CD4-positive, CD25-positive, alpha-beta regulatory T cell (primary cell): Measurements from ENCODE around the gene DPYD. TPM values are rescaled to one million over a fixed set of nuclear protein-coding genes. Genes with fewer than 3 reads are reported as not detected.

ENCODE experiments used
- ATAC-seq, 2 donors: fragments of 150-1000 bp; cut with Tn5 transposase; one replicate each; pipeline ENCODE4 v1.10.0; 2021; ENCODE audit warnings: low read depth in 2 of 2, moderate number of reproducible peaks in 2 of 2, moderate library complexity in 1 of 2
- DNase-seq, 3 donors: peaks; one replicate each; pipeline versions ENCODE4 v3.0.0 to v3.0.0-alpha.2; 2012 to 2022; ENCODE audit warnings: mixed read lengths in 1 of 3
- H3K27ac ChIP-seq: one replicate; pipeline ENCODE4 v1.7.0; 2013; ENCODE audit warnings: mild to moderate bottlenecking, low read length; ENCODE audit not compliant: insufficient read depth, poor library complexity, severe bottlenecking
- H3K27me3 ChIP-seq: one replicate; pipeline ENCODE4 v1.7.0; 2013; ENCODE audit warnings: low read length; ENCODE audit not compliant: control insufficient read depth, insufficient read depth
- H3K36me3 ChIP-seq: one replicate; pipeline ENCODE4 v1.7.0; 2013; ENCODE audit warnings: mild to moderate bottlenecking, low read length, moderate library complexity; ENCODE audit not compliant: control insufficient read depth, insufficient read depth
- H3K4me1 ChIP-seq: 2 replicates; pipeline ENCODE4 v1.7.0; 2013; ENCODE audit warnings: mild to moderate bottlenecking, low read length; ENCODE audit not compliant: insufficient read depth, control insufficient read depth, poor library complexity, severe bottlenecking
- H3K4me3 ChIP-seq: one replicate; pipeline ENCODE4 v1.7.0; 2013; ENCODE audit warnings: low read depth, mild to moderate bottlenecking, low read length, moderate library complexity
- H3K9me3 ChIP-seq, 2 experiments: 1 replicate in 1 of 2; 2 replicates in 1 of 2; pipeline ENCODE4 v1.7.0; 2013; ENCODE audit warnings: low read length in 2 of 2, mild to moderate bottlenecking in 1 of 2, moderate library complexity in 1 of 2; ENCODE audit not compliant: control insufficient read depth in 2 of 2
- H3K27ac Mint-ChIP-seq, 3 donors: one replicate each; pipeline ENCODE4 v1.8.0; 2020 to 2022; ENCODE audit warnings: mild to moderate bottlenecking in 3 of 3, mixed read lengths in 3 of 3, moderate library complexity in 2 of 3
- H3K27me3 Mint-ChIP-seq: one replicate; pipeline ENCODE4 v1.8.0; 2022; ENCODE audit warnings: mild to moderate bottlenecking, mixed read lengths
- H3K36me3 Mint-ChIP-seq: one replicate; pipeline ENCODE4 v1.8.0; 2020; ENCODE audit warnings: mixed read lengths
- H3K4me1 Mint-ChIP-seq, 4 donors: one replicate each; pipeline ENCODE4 v1.8.0; 2020 to 2022; ENCODE audit warnings: mixed read lengths in 4 of 4, mild to moderate bottlenecking in 1 of 4
- H3K4me3 Mint-ChIP-seq, 4 donors: one replicate each; pipeline ENCODE4 v1.8.0; 2020 to 2022; ENCODE audit warnings: mild to moderate bottlenecking in 4 of 4, mixed read lengths in 4 of 4, moderate library complexity in 3 of 4
- H3K9me3 Mint-ChIP-seq, 7 donors: one replicate each; pipeline ENCODE4 v1.8.0; 2020 to 2022; ENCODE audit warnings: mixed read lengths in 7 of 7, mild to moderate bottlenecking in 3 of 7, moderate library complexity in 2 of 7
- polyA plus RNA-seq, 4 donors: library from polyadenylated mRNA; unstranded; fragments of 300-500 nt; fragmentation: Illumina TruSeq; gene quantifications; one replicate each; pipeline ENCODE4 v1.2.3, GENCODE V29; 2021
- total RNA-seq: library from RNA; stranded (reverse); gene quantifications from one replicate; pipeline ENCODE4 v1.2.3, GENCODE V29; 2022

Gene DPYD
- total and polyA plus RNA-seq, 5 donors from 2014 or later: 47.6 to 87.3 (median 55.2) TPM

DNA sequence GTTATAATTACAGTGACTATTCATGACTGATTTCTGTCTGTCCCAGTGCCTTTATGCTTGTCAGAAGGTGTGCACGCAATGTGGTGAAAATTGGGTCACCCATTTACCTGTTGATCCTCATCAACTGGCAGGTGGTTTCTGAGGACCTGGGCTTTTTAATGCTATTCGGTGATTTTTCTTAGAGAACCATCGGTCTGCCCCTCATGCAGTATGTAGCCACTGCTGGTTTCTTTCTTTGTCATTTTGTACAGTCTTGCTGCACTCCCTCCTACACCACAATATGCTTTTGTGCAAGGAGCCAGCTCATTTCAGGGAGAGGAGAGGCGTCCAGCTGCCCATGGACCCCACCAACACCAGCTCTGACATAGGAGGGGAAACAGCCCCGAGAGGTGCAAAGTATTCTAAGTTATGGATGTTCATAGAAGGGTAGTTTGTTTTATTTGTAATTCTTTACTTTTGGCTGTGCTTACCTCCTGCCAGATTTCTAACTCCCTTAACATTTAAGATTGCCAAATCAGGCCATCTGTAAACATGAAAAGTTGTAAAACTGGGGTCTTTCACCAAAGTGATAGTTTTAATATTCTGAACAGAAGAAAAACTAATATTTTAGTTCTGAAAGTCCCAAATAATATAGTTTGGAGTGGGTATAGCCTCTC, 873.9 kb downstream of the DPYD start:
- no peaks in the 10 kb centered on the region for H3K36me3 Mint-ChIP-seq

DNA sequence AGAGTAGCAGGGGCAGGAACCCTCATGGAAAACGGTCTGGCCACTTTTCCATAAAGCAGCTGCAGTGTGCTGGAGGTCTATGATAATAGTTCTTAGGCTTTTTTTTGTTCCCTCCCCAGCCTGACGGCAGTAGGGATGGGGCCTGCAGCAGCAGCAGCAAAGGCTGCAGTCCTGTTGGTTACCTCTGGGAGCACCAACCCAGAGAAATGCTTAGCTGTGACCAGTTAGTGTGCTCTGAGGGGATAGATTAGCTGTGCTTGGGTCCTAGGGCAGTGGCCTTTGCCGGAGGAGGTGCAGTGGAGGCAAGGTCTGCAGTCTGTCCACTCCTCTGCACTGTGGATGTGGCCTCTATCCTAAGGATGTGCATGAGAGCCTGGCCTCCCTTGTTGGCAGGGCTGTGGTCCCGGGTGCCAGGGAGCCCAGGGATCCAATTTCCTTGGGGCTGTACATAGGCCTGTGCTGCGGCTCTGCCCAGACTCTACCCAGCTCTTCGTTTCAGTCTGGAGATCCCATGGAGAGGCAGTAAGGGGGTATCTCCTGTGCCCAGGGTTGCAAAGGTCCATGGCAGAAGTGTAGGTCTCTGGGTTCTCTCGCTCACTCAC, 876.6 kb downstream of the DPYD start:
- H3K4me1 Mint-ChIP-seq: no peaks in the 10 kb centered on the region
- H3K9me3 Mint-ChIP-seq: peaks cover 0 to 22% (median 6%) of the 10 kb centered on the region in 7 donors
- Histone ChIP-seq H3K9me3 (peaks cover 0 to 2% of the 10 kb centered on the region in 2 experiments), H3K36me3 (no peaks in the 10 kb centered on the region), H3K4me1 (no peaks in the 10 kb centered on the region), H3K27me3 (no peaks in the 10 kb centered on the region), H3K27ac (no peak overlapping the region), H3K4me3 (no peak overlapping the region)
- no peak overlapping the region for H3K27ac Mint-ChIP-seq
- H3K27me3 Mint-ChIP-seq: no peaks in the 10 kb centered on the region
- H3K4me3 Mint-ChIP-seq: no peak overlapping the region
- DNase-seq (no peak), ATAC-seq (no peak)
- H3K36me3 Mint-ChIP-seq: no peaks in the 10 kb centered on the region

More for the DNA sequence above, 873.9 kb downstream of the DPYD start:
- H3K9me3 Mint-ChIP-seq: peaks cover 0 to 10% (median 2%) of the 10 kb centered on the region in 7 donors
- peaks cover 0 to 2% of the 10 kb centered on the region in 2 experiments for H3K9me3 ChIP-seq
- DNase-seq: no peak
- H3K36me3 ChIP-seq: no peaks in the 10 kb centered on the region
- H3K4me1 Mint-ChIP-seq: no peaks in the 10 kb centered on the region
- H3K4me1 ChIP-seq: no peaks in the 10 kb centered on the region
- H3K27ac Mint-ChIP-seq: no peak overlapping the region
- no peaks in the 10 kb centered on the region for H3K27me3 Mint-ChIP-seq
- ATAC-seq: no peak
- H3K27ac ChIP-seq: no peak overlapping the region
- no peak overlapping the region for H3K4me3 ChIP-seq
- peaks cover 2% of the 10 kb centered on the region for H3K27me3 ChIP-seq
- no peak overlapping the region for H3K4me3 Mint-ChIP-seq

DNA sequence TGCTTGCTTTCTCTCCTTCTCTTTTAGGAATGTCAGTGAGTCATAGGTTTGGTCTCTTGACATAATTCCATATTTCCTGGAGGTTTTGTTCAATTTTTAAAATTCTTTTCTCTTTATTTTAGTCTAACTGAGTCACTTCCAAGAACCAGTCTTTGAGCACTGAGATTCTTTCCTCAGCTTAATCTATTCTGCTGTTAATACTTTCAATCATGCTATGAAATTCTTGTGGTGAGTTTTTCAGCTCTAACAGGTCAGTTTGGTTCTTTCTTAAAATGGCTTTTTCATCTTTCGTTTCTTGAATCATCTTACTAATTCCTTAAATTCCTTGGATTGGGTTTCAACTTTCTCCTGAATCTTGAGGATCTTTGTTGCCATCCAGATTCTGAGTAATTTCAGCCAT, 878.3 kb downstream of the DPYD start:
- Mint-ChIP-seq H3K27ac (no peak overlapping the region), H3K4me1 (no peaks in the 10 kb centered on the region), H3K36me3 (no peaks in the 10 kb centered on the region), H3K27me3 (no peaks in the 10 kb centered on the region), H3K4me3 (no peak overlapping the region), H3K9me3 (peaks cover 1 to 24% (median 6%) of the 10 kb centered on the region in 7 donors)
- DNase-seq: no peak
- no peak overlapping the region for H3K27ac ChIP-seq
- no peaks in the 10 kb centered on the region for H3K27me3 ChIP-seq
- ATAC-seq: no peak
- no peaks in the 10 kb centered on the region for H3K4me1 ChIP-seq
- peaks cover 0 to 2% of the 10 kb centered on the region in 2 experiments for H3K9me3 ChIP-seq
- H3K4me3 ChIP-seq: no peak overlapping the region
- H3K36me3 ChIP-seq: no peaks in the 10 kb centered on the region

DNA sequence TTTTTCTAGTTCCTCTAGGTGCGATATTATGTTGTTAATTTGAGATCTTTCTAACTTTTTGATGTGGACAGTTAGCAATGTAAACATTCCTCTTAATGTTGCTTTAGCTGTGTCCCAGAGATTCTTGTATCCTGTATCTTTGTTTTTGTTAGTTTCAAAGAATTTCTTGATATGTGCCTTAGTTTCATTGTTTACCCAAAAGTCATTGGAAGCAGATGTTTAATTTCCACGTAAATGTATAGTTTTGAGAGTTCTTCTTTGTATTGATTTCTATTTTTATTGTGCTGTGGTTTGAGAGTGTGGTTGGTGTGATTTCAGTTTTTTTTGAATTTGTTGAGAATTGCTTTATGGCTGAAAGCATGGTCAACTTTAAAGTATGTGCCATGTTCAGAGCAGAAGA, 879.8 kb downstream of the DPYD start:
- H3K27ac Mint-ChIP-seq: no peak overlapping the region
- no peak overlapping the region for H3K27ac ChIP-seq
- no peak for DNase-seq
- H3K36me3 ChIP-seq: no peaks in the 10 kb centered on the region
- H3K9me3 ChIP-seq: peaks cover 0 to 2% of the 10 kb centered on the region in 2 experiments
- ATAC-seq: no peak
- no peak overlapping the region for H3K4me3 ChIP-seq
- peaks cover 1 to 24% (median 10%) of the 10 kb centered on the region in 7 donors for H3K9me3 Mint-ChIP-seq
- H3K27me3 Mint-ChIP-seq: no peaks in the 10 kb centered on the region
- no peak overlapping the region for H3K4me3 Mint-ChIP-seq
- no peaks in the 10 kb centered on the region for H3K27me3 ChIP-seq
- H3K4me1 ChIP-seq: no peaks in the 10 kb centered on the region
- H3K4me1 Mint-ChIP-seq: no peaks in the 10 kb centered on the region
- H3K36me3 Mint-ChIP-seq: no peaks in the 10 kb centered on the region

DNA sequence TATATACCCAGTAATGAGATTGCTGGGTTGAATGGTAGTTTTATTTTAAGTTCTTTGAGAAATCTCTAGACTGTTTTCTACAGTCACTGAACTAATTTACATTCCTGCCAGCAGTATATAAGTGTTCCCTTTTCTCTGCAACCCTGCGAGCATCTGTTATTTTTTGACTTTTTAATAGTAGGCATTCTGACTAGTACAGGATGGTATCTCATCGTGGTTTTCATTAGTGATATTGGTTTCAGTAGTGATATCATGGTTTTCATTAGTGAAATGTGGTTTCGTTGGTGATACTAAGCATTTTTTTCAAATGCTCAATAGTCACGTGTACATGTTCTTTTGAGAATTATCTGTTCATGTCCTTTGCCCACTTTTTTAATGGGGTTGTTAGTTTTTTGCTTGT, 882.4 kb downstream of the DPYD start:
- Mint-ChIP-seq H3K4me3 (no peak overlapping the region), H3K36me3 (no peaks in the 10 kb centered on the region), H3K4me1 (no peaks in the 10 kb centered on the region), H3K27me3 (no peaks in the 10 kb centered on the region), H3K27ac (no peak overlapping the region), H3K9me3 (peaks cover 1 to 24% (median 10%) of the 10 kb centered on the region in 7 donors)
- H3K4me1 ChIP-seq: no peaks in the 10 kb centered on the region
- H3K36me3 ChIP-seq: no peaks in the 10 kb centered on the region
- H3K9me3 ChIP-seq: peaks cover 0 to 2% of the 10 kb centered on the region in 2 experiments
- DNase-seq (no peak), ATAC-seq (no peak)
- H3K4me3 ChIP-seq: no peak overlapping the region
- no peaks in the 10 kb centered on the region for H3K27me3 ChIP-seq
- no peak overlapping the region for H3K27ac ChIP-seq

DNA sequence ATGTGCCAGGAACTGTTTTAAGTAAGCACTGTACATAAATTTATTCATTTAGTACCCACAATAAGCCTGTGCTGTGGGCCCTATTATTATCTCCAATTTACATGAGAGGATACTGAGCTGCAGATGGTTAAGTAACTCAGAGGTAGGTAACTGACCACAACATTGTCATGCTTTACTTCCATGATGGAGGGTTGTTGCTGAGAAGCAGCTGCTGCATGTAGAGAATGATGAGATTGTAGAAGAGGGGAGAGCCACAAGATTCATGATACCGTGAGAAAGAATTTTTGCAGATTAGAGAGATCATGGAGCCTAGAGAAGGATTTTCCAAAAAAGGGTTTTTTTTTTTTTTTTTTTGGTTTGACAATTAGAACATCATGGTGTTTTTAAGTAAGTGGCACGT, 886.2 kb downstream of the DPYD start:
- no peak overlapping the region for H3K4me3 ChIP-seq
- Mint-ChIP-seq H3K27ac (no peak overlapping the region), H3K4me1 (no peaks in the 10 kb centered on the region), H3K9me3 (peaks cover 0 to 9% (median 4%) of the 10 kb centered on the region in 7 donors), H3K4me3 (no peak overlapping the region), H3K36me3 (no peaks in the 10 kb centered on the region), H3K27me3 (no peaks in the 10 kb centered on the region)
- no peaks in the 10 kb centered on the region for H3K9me3 ChIP-seq
- DNase-seq (no peak), ATAC-seq (no peak)
- H3K27ac ChIP-seq: no peak overlapping the region
- no peaks in the 10 kb centered on the region for H3K36me3 ChIP-seq
- H3K27me3 ChIP-seq: no peaks in the 10 kb centered on the region
- no peaks in the 10 kb centered on the region for H3K4me1 ChIP-seq

DNA sequence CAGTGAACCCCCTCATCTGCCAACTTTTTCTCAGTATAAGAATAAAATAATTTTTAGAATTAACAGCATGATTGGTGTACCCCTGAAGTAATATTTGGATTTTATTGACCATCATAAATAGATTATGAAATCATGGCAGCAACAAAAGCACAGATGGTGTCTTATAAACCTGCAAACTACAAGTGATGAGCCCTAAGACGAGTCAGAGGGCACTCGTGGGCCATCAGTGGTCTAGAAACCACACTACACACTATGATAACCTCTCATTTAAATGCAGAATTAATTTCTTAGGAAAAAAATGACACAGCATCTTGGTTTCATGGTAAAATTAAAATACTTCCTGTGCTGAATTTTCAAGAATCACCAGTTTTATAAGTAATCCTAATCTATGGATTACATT, 886.9 kb downstream of the DPYD start:
- H3K9me3 Mint-ChIP-seq: peaks cover 0 to 9% (median 3%) of the 10 kb centered on the region in 7 donors
- H3K4me3 Mint-ChIP-seq: no peak overlapping the region
- DNase-seq: no peak
- Histone ChIP-seq H3K27ac (no peak overlapping the region), H3K27me3 (no peaks in the 10 kb centered on the region), H3K4me1 (no peaks in the 10 kb centered on the region), H3K9me3 (no peaks in the 10 kb centered on the region), H3K4me3 (no peak overlapping the region), H3K36me3 (no peaks in the 10 kb centered on the region)
- no peak for ATAC-seq
- no peaks in the 10 kb centered on the region for H3K4me1 Mint-ChIP-seq
- H3K36me3 Mint-ChIP-seq: no peaks in the 10 kb centered on the region
- no peak overlapping the region for H3K27ac Mint-ChIP-seq
- no peaks in the 10 kb centered on the region for H3K27me3 Mint-ChIP-seq
